CD14-positive monocyte (primary cell): ENCODE measurements around the gene POGLUT2. TPM values are rescaled to one million over a fixed set of nuclear protein-coding genes. Genes with fewer than 3 reads are reported as not detected.

ENCODE experiments used
- DNase-seq, 3 donors: peaks; one replicate each; pipeline ENCODE4 v3.0.0-alpha.2; 2011 to 2022
- H2AFZ ChIP-seq: 2 replicates; pipeline ENCODE4 v1.6.0; 2012; ENCODE audit warnings: mild to moderate bottlenecking, low read depth, low read length, inconsistent platforms; ENCODE audit not compliant: insufficient read depth, poor library complexity, severe bottlenecking
- H3K27ac ChIP-seq, 2 donors: 1 replicate in 1 of 2; 2 replicates in 1 of 2; pipeline ENCODE4 v1.5.1; 2012 to 2013; ENCODE audit warnings: low read length in 2 of 2, control low read depth in 1 of 2, inconsistent platforms in 1 of 2, low read depth in 1 of 2, mild to moderate bottlenecking in 1 of 2
- H3K27me3 ChIP-seq, 2 donors: one replicate each; pipeline versions ENCODE4 v1.6.0 to v1.6.1; 2011 to 2013; ENCODE audit warnings: low read length in 2 of 2; ENCODE audit not compliant: control insufficient read depth in 2 of 2, insufficient read depth in 2 of 2
- H3K36me3 ChIP-seq, 2 donors: replicated peaks in 1 of 2; 1 replicate in 1 of 2; 2 replicates in 1 of 2; pipeline versions ENCODE4 v1.5.1 to v1.6.1; 2012 to 2013; ENCODE audit warnings: low read length in 2 of 2, control low read depth in 1 of 2, inconsistent platforms in 1 of 2, mild to moderate bottlenecking in 1 of 2; ENCODE audit not compliant: insufficient read depth in 2 of 2, control insufficient read depth in 1 of 2
- H3K4me1 ChIP-seq, 2 donors: 1 replicate in 1 of 2; 2 replicates in 1 of 2; pipeline versions ENCODE4 v1.5.1 to v1.6.1; 2012 to 2013; ENCODE audit warnings: low read length in 2 of 2, control low read depth in 1 of 2, inconsistent platforms in 1 of 2, mild to moderate bottlenecking in 1 of 2, moderate library complexity in 1 of 2; ENCODE audit not compliant: insufficient read depth in 2 of 2, control insufficient read depth in 1 of 2
- H3K4me2 ChIP-seq: replicated peaks from 2 replicates; pipeline ENCODE3; 2012; ENCODE audit warnings: low read length, moderate library complexity, mild to moderate bottlenecking; ENCODE audit not compliant: poor library complexity, severe bottlenecking; ENCODE audit errors: extremely low read depth
- H3K4me3 ChIP-seq, 3 experiments: fragments of 200-600 bp in 1 of 3; sonication (generic) in 1 of 3; replicated peaks in 1 of 3; 1 replicate in 2 of 3; 2 replicates in 1 of 3; pipeline ENCODE4 v1.5.1; 2011 to 2013; ENCODE audit warnings: low read length in 3 of 3, mild to moderate bottlenecking in 3 of 3, control low read depth in 2 of 3, low read depth in 2 of 3, inconsistent platforms in 1 of 3, moderate library complexity in 1 of 3
- H3K79me2 ChIP-seq: 2 replicates; pipeline ENCODE4 v1.6.0; 2012; ENCODE audit warnings: mild to moderate bottlenecking, control low read depth, inconsistent platforms, low read length, moderate library complexity; ENCODE audit not compliant: insufficient read depth
- H3K9ac ChIP-seq: 2 replicates; pipeline ENCODE4 v1.6.0; 2017; ENCODE audit warnings: low read length, mild to moderate bottlenecking; ENCODE audit not compliant: insufficient read depth, poor library complexity, severe bottlenecking
- H3K9me3 ChIP-seq, 2 donors: replicated peaks in 1 of 2; 1 replicate in 1 of 2; 2 replicates in 1 of 2; pipeline versions ENCODE4 v1.5.1 to v1.6.1; 2012 to 2013; ENCODE audit warnings: low read length in 2 of 2, control low read depth in 1 of 2; ENCODE audit not compliant: control insufficient read depth in 1 of 2, insufficient read depth in 1 of 2
- H4K20me1 ChIP-seq: 2 replicates; pipeline ENCODE4 v1.6.0; 2012; ENCODE audit warnings: mild to moderate bottlenecking, low read length, control low read depth, moderate library complexity; ENCODE audit not compliant: insufficient read depth
- H3K27ac Mint-ChIP-seq, 7 donors: one replicate each; pipeline ENCODE4 v1.8.0; 2020; ENCODE audit warnings: mild to moderate bottlenecking in 7 of 7, mixed read lengths in 7 of 7, moderate library complexity in 6 of 7, inconsistent platforms in 2 of 7
- H3K27me3 Mint-ChIP-seq, 3 donors: one replicate each; pipeline ENCODE4 v1.8.0; 2021 to 2022; ENCODE audit warnings: low read depth in 3 of 3, mild to moderate bottlenecking in 3 of 3, mixed read lengths in 3 of 3, moderate library complexity in 3 of 3, inconsistent platforms in 1 of 3
- H3K36me3 Mint-ChIP-seq, 2 donors: one replicate each; pipeline ENCODE4 v1.8.0; 2020; ENCODE audit warnings: mixed read lengths in 2 of 2, inconsistent platforms in 1 of 2, mild to moderate bottlenecking in 1 of 2
- H3K4me1 Mint-ChIP-seq: one replicate; pipeline ENCODE4 v1.8.0; 2020; ENCODE audit warnings: mild to moderate bottlenecking, mixed read lengths
- H3K4me3 Mint-ChIP-seq, 2 donors: one replicate each; pipeline ENCODE4 v1.8.0; 2020; ENCODE audit warnings: mild to moderate bottlenecking in 2 of 2, mixed read lengths in 2 of 2, moderate library complexity in 1 of 2
- H3K9me3 Mint-ChIP-seq, 7 donors: one replicate each; pipeline ENCODE4 v1.8.0; 2020 to 2022; ENCODE audit warnings: mixed read lengths in 7 of 7, mild to moderate bottlenecking in 6 of 7, moderate library complexity in 6 of 7, inconsistent platforms in 2 of 7
- CTCF ChIP-seq: fragments of 200-600 bp; IDR thresholded peaks from one replicate; pipeline ENCODE4 v1.8.0; 2022; ENCODE audit warnings: antibody characterized with exemption, mild to moderate bottlenecking
- WGBS: methylation state at CpG from one replicate; pipeline ENCODE4 v1.1.5; 2013; ENCODE audit warnings: missing lambda C conversion rate; ENCODE audit not compliant: insufficient coverage; 5-methylcytosine and 5-hydroxymethylcytosine counted together
- intact Hi-C, 2 donors: fragments of 100-400 bp; cut with micrococcal nuclease; formaldehyde crosslinking; loops; one replicate each; pipeline versions ENCODE4 v1.15.0 to v1.15.1; 2023
- polyA plus RNA-seq, 3 donors: library from polyadenylated mRNA; depleted of rRNA in 1 of 3; unstranded in 2 of 3; stranded (reverse) in 1 of 3; fragments of 300-500 nt in 2 of 3; fragments of >200 nt in 1 of 3; fragmentation: Illumina TruSeq in 2 of 3; gene quantifications; 1 replicate in 2 of 3; 2 replicates in 1 of 3; pipeline ENCODE4 v1.2.3, GENCODE V29; 2012 to 2021

POGLUT2 gene
- polyA plus RNA-seq, 3 donors = 0.22 TPM; not detected in 2

- DNase-seq = no peak
- no peak overlapping the region for H2AFZ ChIP-seq
- Mint-ChIP-seq H3K4me1 (peaks cover 5% of the 10 kb centered on the region), H3K9me3 (no peaks in the 10 kb centered on the region), H3K4me3 (no peak overlapping the region), H3K27me3 (peaks cover 17 to 23% (median 19%) of the 10 kb centered on the region in 3 donors), H3K27ac (peak overlapping the region in 1 of 7 donors; percentile 15), H3K36me3 (peaks cover 0 to under 1% of the 10 kb centered on the region in 2 donors)
- no peaks in the 10 kb centered on the region for H3K9me3 ChIP-seq
- no peaks in the 10 kb centered on the region for H4K20me1 ChIP-seq
- no peaks in the 10 kb centered on the region for H3K36me3 ChIP-seq
- no peak overlapping the region for H3K4me3 ChIP-seq
- WGBS = 93% methylated on average over 4 of the region's 9 CpGs
- H3K9ac ChIP-seq = no peak overlapping the region
- H3K4me2 ChIP-seq = no peak overlapping the region
- intact Hi-C loops = loop anchor here in 1 of 2 donors (10.0 kb wide), 1 partner anchor 109 kb away; no protein-coding TSS in a partner anchor
- H3K79me2 ChIP-seq = no peaks in the 10 kb centered on the region
- no peak overlapping the region for H3K27ac ChIP-seq
- H3K27me3 ChIP-seq = peaks cover 15 to 19% of the 10 kb centered on the region in 2 donors
- H3K4me1 ChIP-seq = peaks cover 5 to 6% of the 10 kb centered on the region in 2 donors
- no peak for TF ChIP-seq CTCF
Measured at GRCh38 chr13:102793611-102794355, 5.0 kb downstream of the POGLUT2 start.

- DNase-seq = no peak
- Mint-ChIP-seq H3K36me3 (no peaks in the 10 kb centered on the region), H3K27me3 (peaks cover 4 to 10% (median 7%) of the 10 kb centered on the region in 3 donors), H3K27ac (no peak overlapping the region), H3K4me3 (no peak overlapping the region), H3K9me3 (no peaks in the 10 kb centered on the region), H3K4me1 (no peaks in the 10 kb centered on the region)
- no peaks in the 10 kb centered on the region for H4K20me1 ChIP-seq
- no peaks in the 10 kb centered on the region for H3K79me2 ChIP-seq
- H3K9me3 ChIP-seq = no peaks in the 10 kb centered on the region
- no peaks in the 10 kb centered on the region for H3K4me1 ChIP-seq
- no peak overlapping the region for H2AFZ ChIP-seq
- no peak overlapping the region for H3K27ac ChIP-seq
- H3K27me3 ChIP-seq = peaks cover 2 to 5% of the 10 kb centered on the region in 2 donors
- no CpG with 5 or more reads among the region's 1 CpG for WGBS
- H3K4me2 ChIP-seq = no peak overlapping the region
- H3K4me3 ChIP-seq = no peak overlapping the region
- intact Hi-C loops = loop anchor here in 1 of 2 donors (10.0 kb wide), 1 partner anchor 108 kb away; no protein-coding TSS in a partner anchor
- H3K9ac ChIP-seq = no peak overlapping the region
- TF ChIP-seq CTCF = no peak
- no peaks in the 10 kb centered on the region for H3K36me3 ChIP-seq
Measured at GRCh38 chr13:102792396-102792795, 6.4 kb downstream of the POGLUT2 start.
